A549 (cell line): ENCODE measurements around the gene AP2A2. TPM values are rescaled to one million over a fixed set of nuclear protein-coding genes. Genes with fewer than 3 reads are reported as not detected.
A peak's percentile ranks its signal among the peaks of the same experiment; 100 is the strongest.

Experiments
- ATAC-seq, 2 experiments: fragments of 200-7000 bp in 1 of 2; fragments of >200 bp in 1 of 2; cut with Nextera tagmentation in 1 of 2; cut with Tn5 transposase in 1 of 2; 3 replicates each; pipeline versions ENCODE4 v1.8.0 to v1.9.1; 2018 to 2020; ENCODE audit warnings: mild to moderate bottlenecking in 1 of 2, moderate library complexity in 1 of 2
- CTCF ChIA-PET: fragments of 300-600 bp; sonication (Branson Sonifier 250); formaldehyde crosslinking; extraction: SDS; loops from one replicate; lab custom pipeline; 2021; ENCODE audit warnings: antibody characterized with exemption, inconsistent platforms; lab: Yijun Ruan, JAX
- POLR2A ChIA-PET: fragments of 350-600 bp; formaldehyde crosslinking; extraction: SDS; loops from one replicate; lab custom pipeline; 2021; ENCODE audit warnings: antibody characterized with exemption, inconsistent platforms; lab: Yijun Ruan, JAX
- DNase-seq, 2 experiments: peaks; one replicate each; pipeline versions ENCODE4 v3.0.0 to v3.0.0-alpha.2; 2011 to 2016; ENCODE audit warnings: low read depth in 1 of 2, low spot score in 1 of 2
- FAIRE-seq: peaks from 2 replicates; lab custom pipeline; 2011; peaks lifted over from hg19 to GRCh38; lab: Jason Lieb, UNC
- H3K27ac ChIP-seq, 2 experiments: fragments of >200 bp; sonication (Bioruptor Twin); formaldehyde crosslinking; 3 replicates each; pipeline ENCODE4 v1.5.1; 2016 to 2017
- H3K4me1 ChIP-seq: fragments of >200 bp; sonication (Bioruptor Twin); formaldehyde crosslinking; 3 replicates; pipeline ENCODE4 v1.6.1; 2016
- H3K4me2 ChIP-seq: fragments of >200 bp; sonication (Bioruptor Twin); formaldehyde crosslinking; 3 replicates; pipeline ENCODE4 v1.6.1; 2016
- H3K4me3 ChIP-seq: fragments of >200 bp; sonication (Bioruptor Twin); formaldehyde crosslinking; 3 replicates; pipeline ENCODE4 v1.5.1; 2016
- H3K9me3 ChIP-seq: fragments of >200 bp; sonication (Bioruptor Twin); formaldehyde crosslinking; 3 replicates; pipeline ENCODE4 v1.6.1; 2016
- CEBPB ChIP-seq, 2 experiments: fragments of >200 bp in 1 of 2; sonication (Bioruptor Twin) in 1 of 2; formaldehyde crosslinking in 1 of 2; IDR thresholded peaks; 2 replicates each; pipeline ENCODE4 v1.6.1; 2012 to 2016
- CHD2 ChIP-seq: fragments of 150-350 bp; IDR thresholded peaks from 2 replicates; pipeline ENCODE4 v1.6.1; 2014; ENCODE audit warnings: low read length; ENCODE audit not compliant: partially characterized antibody
- ELK1 ChIP-seq: fragments of 150-350 bp; IDR thresholded peaks from 2 replicates; pipeline ENCODE4 v1.6.1; 2014; ENCODE audit warnings: low read depth, mild to moderate bottlenecking, low read length
- ESRRA ChIP-seq: fragments of 150-350 bp; IDR thresholded peaks from 2 replicates; pipeline ENCODE4 v1.6.1; 2014; ENCODE audit warnings: mild to moderate bottlenecking, low read length, borderline replicate concordance
- FOSB ChIP-seq: fragments of 250-450 bp; sonication (Bioruptor Pico); IDR thresholded peaks from 2 replicates; pipeline ENCODE4 v1.5.0; 2020; ENCODE audit warnings: mild to moderate bottlenecking, moderate library complexity
- GATA3 ChIP-seq: IDR thresholded peaks from 2 replicates; pipeline ENCODE4 v1.6.1; 2012; ENCODE audit warnings: borderline replicate concordance
- HMGXB4 ChIP-seq: fragments of 250-450 bp; sonication (Bioruptor Pico); IDR thresholded peaks from 2 replicates; pipeline ENCODE4 v1.5.0; 2021; ENCODE audit warnings: mild to moderate bottlenecking, moderate library complexity, borderline replicate concordance
- HOXB13 ChIP-seq: fragments of 250-450 bp; sonication (Bioruptor Pico); IDR thresholded peaks from 2 replicates; pipeline ENCODE4 v1.5.0; 2020; ENCODE audit warnings: low read depth, mild to moderate bottlenecking, moderate library complexity
- HOXB5 ChIP-seq: fragments of 250-450 bp; sonication (Bioruptor Pico); IDR thresholded peaks from 2 replicates; pipeline ENCODE4 v1.5.0; 2020; ENCODE audit warnings: mild to moderate bottlenecking, moderate library complexity
- MAZ ChIP-seq: fragments of 150-350 bp; IDR thresholded peaks from 2 replicates; pipeline ENCODE4 v1.6.1; 2014; ENCODE audit warnings: antibody characterized with exemption, low read depth, low read length, borderline replicate concordance
- MYC ChIP-seq: IDR thresholded peaks from 2 replicates; pipeline ENCODE4 v1.6.1; 2012; ENCODE audit warnings: mild to moderate bottlenecking, inconsistent platforms, low read length, improper control_type of control experiment, borderline replicate concordance
- NPAS2 ChIP-seq: fragments of 250-450 bp; sonication (Bioruptor Pico); IDR thresholded peaks from 2 replicates; pipeline ENCODE4 v1.8.0; 2022; ENCODE audit warnings: mild to moderate bottlenecking, moderate library complexity, borderline replicate concordance
- PHF8 ChIP-seq: fragments of 200-600 bp; sonication (generic); IDR thresholded peaks from 2 replicates; pipeline ENCODE4 v1.6.1; 2016; ENCODE audit warnings: low read depth, mild to moderate bottlenecking, antibody characterized with exemption, moderate library complexity, borderline replicate concordance
- POLR2A ChIP-seq: IDR thresholded peaks from 2 replicates; pipeline ENCODE4 v1.6.1; 2012; ENCODE audit warnings: mild to moderate bottlenecking, low read length
- POLR2AphosphoS2 ChIP-seq: conservative IDR thresholded peaks from 2 replicates; pipeline ENCODE4 v1.6.1; 2012; ENCODE audit warnings: low read length, improper control_type of control experiment, inconsistent platforms
- REST ChIP-seq: fragments of 200-600 bp; sonication (generic); IDR thresholded peaks from 2 replicates; pipeline ENCODE4 v1.6.1; 2016; ENCODE audit warnings: antibody characterized with exemption, mild to moderate bottlenecking, moderate library complexity
- RFX5 ChIP-seq: fragments of 450-650 bp; IDR thresholded peaks from 2 replicates; pipeline ENCODE4 v1.7.1; 2014; ENCODE audit warnings: antibody characterized with exemption, mild to moderate bottlenecking, moderate library complexity
- SREBF2 ChIP-seq: fragments of 450-650 bp; IDR thresholded peaks from 2 replicates; pipeline ENCODE4 v1.6.1; 2014; ENCODE audit warnings: mild to moderate bottlenecking, moderate library complexity
- USF2 ChIP-seq: fragments of 450-650 bp; IDR thresholded peaks from 2 replicates; pipeline ENCODE4 v1.6.1; 2014; ENCODE audit warnings: antibody characterized with exemption
- ZFP36 ChIP-seq: fragments of 450-650 bp; IDR thresholded peaks from 2 replicates; pipeline ENCODE4 v1.6.1; 2014; ENCODE audit warnings: borderline replicate concordance; ENCODE audit not compliant: partially characterized antibody
- WGBS: methylation state at CpG from one replicate; pipeline ENCODE4 v1.1.6; 2017; ENCODE audit errors: missing lambda C conversion rate; 5-methylcytosine and 5-hydroxymethylcytosine counted together
- polyA plus RNA-seq, 4 experiments: library from polyadenylated mRNA; depleted of rRNA in 3 of 4; stranded (reverse); fragments of >200 nt; fragmentation: RNase III in 1 of 4; extraction: RNeasy Plus Mini Kit Qiagen cat#74134 plus additional on column Dnase treatment in 1 of 4; gene quantifications; 2 replicates in 3 of 4; 3 replicates in 1 of 4; pipeline ENCODE4 v1.2.3, GENCODE V29; 2011 to 2017

AP2A2 gene
- polyA plus RNA-seq, 2 of the 4 experiments (the other 2 are of a cell fraction): 39.4 to 60.4 TPM

DNA sequence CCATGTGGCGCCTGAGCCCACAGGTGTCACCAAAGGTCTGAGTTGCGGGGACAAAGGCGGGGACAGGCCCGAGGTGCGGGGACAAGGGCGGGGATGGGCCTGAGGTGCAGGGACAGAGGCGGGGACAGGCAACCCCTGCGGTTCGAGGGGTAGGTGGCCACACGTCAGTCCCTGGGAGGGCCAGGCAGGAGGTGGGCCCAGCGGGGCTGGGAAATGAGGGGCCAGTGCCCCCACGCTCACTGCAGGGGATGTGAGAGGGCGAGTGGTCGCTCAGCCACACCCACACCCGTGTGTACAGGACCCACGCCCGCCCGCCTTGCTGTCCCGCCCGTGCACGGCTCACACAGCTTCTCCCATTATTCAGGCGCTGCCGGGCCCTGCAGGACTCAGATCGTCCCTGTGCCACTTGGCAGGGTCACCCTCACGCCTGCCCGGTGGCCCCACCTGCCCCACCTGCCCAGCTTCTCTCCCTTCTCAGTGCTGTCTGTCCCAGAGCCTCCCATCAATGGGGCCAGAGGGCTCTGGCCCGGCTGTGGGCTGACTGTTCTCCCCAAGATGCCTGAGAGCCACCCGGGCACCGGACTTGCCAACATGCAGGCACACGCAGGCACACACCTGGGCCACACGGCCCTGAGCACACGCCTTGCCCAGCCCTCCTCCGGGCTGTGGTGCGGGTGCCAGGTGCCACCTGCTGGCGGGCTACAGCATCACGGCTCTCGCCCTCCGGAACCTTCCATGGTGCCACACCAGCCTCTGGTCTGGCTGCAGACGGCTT is 125.1 kb downstream of the AP2A2 start (continued):
- TF ChIP-seq RFX5: no peak
- TF ChIP-seq ELK1: no peak
- TF ChIP-seq HOXB13: no peak
- TF ChIP-seq GATA3: no peak
- TF ChIP-seq ESRRA: no peak
- TF ChIP-seq POLR2AphosphoS2: no peak
- no peak for TF ChIP-seq NPAS2 (CRISPR knock-in tag)
- TF ChIP-seq MAZ: 0 out of 2 replicates have a peak, but pooled peaks have one; percentile 21
- TF ChIP-seq PHF8: no peak
- peak; percentile 80 for TF ChIP-seq MYC

DNA sequence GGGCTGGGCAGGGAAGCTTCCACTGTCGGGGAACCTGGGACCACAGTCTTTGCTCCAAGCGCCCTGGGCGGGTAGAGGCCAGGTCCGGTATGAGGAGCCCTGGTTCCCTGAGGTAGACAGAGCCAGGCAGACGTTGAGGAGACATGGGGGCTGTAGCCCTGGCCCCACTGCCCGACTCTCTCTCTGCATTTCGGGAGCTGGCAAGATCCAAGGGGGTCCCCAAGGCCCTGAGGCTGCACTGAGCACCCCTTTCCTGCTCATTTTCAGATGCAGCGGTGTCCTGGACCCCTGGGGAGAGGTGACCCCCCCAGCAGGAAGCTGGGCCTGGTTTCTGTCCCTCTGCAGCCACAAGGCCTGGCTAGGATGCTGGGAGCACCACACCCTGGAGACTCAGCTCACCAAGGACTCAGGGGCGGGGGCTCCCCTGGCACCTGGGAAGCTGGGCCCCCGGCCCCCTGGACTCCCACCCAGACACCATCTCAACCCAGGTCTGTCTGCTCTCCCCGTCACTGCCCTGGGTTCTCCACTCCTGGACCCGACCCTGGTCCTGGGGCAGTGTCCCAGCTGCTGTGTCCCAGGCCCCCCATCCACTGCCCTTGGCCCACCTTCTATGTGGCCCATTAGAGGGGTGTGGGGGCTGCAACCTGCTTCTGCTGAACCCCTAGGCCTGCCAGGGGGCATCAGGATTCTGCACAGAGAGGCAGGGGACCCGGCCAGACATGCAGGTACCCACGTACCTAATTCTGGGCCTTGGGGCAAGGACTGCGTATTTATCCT is 125.9 kb downstream of the AP2A2 start:
- POLR2A ChIA-PET: no interaction called here
- Histone ChIP-seq H3K4me3 (no peak overlapping the region), H3K4me2 (no peak overlapping the region; the same call in 1 of the 3 replicates), H3K9me3 (no peaks in the 10 kb centered on the region), H3K27ac (peak overlapping the region; percentile 30 to 81; a peak in 5 of 6 replicates), H3K4me1 (peaks cover 43% of the 10 kb centered on the region)
- WGBS: 57% methylated on average over 4 of the region's 15 CpGs
- no peak for DNase-seq
- no peak for FAIRE-seq
- TF ChIP-seq FOSB (CRISPR knock-in tag) (no peak), HMGXB4 (CRISPR knock-in tag) (no peak), ZFP36 (no peak), HOXB5 (no peak)
- ATAC-seq: peak in 1 of 2 experiments; percentile 3; a peak in 3 of 6 replicates
- CTCF ChIA-PET: interaction anchor here (0.7 to 3.9 kb wide), 44 partner anchors 9 to 208 kb away, joined by 3 to 40 read pairs (median 8); partner anchors contain the start of genes AP2A2, MUC2, MUC6 and TSPAN4

GRCh38 chr11:1052133-1053011 is 126.7 kb downstream of the AP2A2 start:
- peaks cover 48% of the 10 kb centered on the region for H3K4me1 ChIP-seq
- CTCF ChIA-PET: interaction anchor here (0.7 to 3.9 kb wide), 34 partner anchors 9 to 205 kb away, joined by 3 to 40 read pairs (median 9); partner anchors contain the start of genes AP2A2 and MUC6
- H3K4me3 ChIP-seq: no peak overlapping the region
- DNase-seq (no peak), ATAC-seq (no peak), FAIRE-seq (no peak)
- H3K9me3 ChIP-seq: no peaks in the 10 kb centered on the region
- peak overlapping the region; percentile 30 to 81; a peak in 5 of 6 replicates for H3K27ac ChIP-seq
- H3K4me2 ChIP-seq: no peak overlapping the region
- WGBS: 89% methylated on average over 14 of the region's 25 CpGs
- POLR2A ChIA-PET: no interaction called here
- TF ChIP-seq GATA3 (no peak), CHD2 (no peak), HOXB5 (no peak), POLR2A (no peak), CEBPB (IDR thresholded peaks at IDR 0.05) (no peak), REST (no peak), SREBF2 (no peak), USF2 (no peak)
